K562 (cell line): ENCODE results near the gene SMG6. TPM values are rescaled to one million over a fixed set of nuclear protein-coding genes. Genes with fewer than 3 reads are reported as not detected.

ENCODE experiments used
- GABPB2 ChIP-seq: fragments of 250-450 bp; sonication (Bioruptor Pico); conservative IDR thresholded peaks from 2 replicates; pipeline ENCODE4 v1.5.1; 2021; ENCODE audit warnings: mild to moderate bottlenecking
- NELFE ChIP-seq: IDR thresholded peaks from 2 replicates; pipeline ENCODE4 v1.6.1; 2011; ENCODE audit warnings: mild to moderate bottlenecking; ENCODE audit not compliant: insufficient read depth, insufficient read length
- POLR2G ChIP-seq: fragments of 200-400 bp; formaldehyde crosslinking; IDR thresholded peaks from 2 replicates; pipeline ENCODE4 v1.6.1; 2017; ENCODE audit warnings: low read depth, mild to moderate bottlenecking, antibody characterized with exemption, low read length, moderate library complexity
- PURB ChIP-seq: sonication (generic); formaldehyde crosslinking; IDR thresholded peaks from 2 replicates; pipeline ENCODE4 v1.9.0; 2021; ENCODE audit warnings: low read depth, mild to moderate bottlenecking, missing genetic modification reagents
- ZNF778 ChIP-seq: fragments of 450-650 bp; formaldehyde crosslinking; IDR thresholded peaks from 2 replicates; pipeline ENCODE4 v1.4.0; 2020; ENCODE audit warnings: mild to moderate bottlenecking, moderate library complexity
- polyA plus RNA-seq, 8 experiments: library from polyadenylated mRNA; depleted of rRNA in 4 of 8; stranded (reverse) in 5 of 8; unstranded in 3 of 8; fragments of >200 nt; fragmentation: Nextera tagmentation in 2 of 8; fragmentation: Illumina TruSeq in 1 of 8; extraction: Ambion mirVana in 2 of 8; extraction: Trizol in 1 of 8; gene quantifications; 2 replicates each; pipeline versions ENCODE4 v1.2.1 to v1.2.3, GENCODE V29; 2011 to 2014; ENCODE audit warnings: inconsistent platforms in 1 of 8, missing spikeins in 1 of 8
- total RNA-seq, 7 experiments: library from RNA; depleted of rRNA in 6 of 7; stranded (reverse); fragments of >200 nt in 6 of 7; fragmentation: Illumina TruSeq in 2 of 7; extraction: Trizol in 2 of 7; gene quantifications; 2 replicates each; pipeline versions ENCODE4 v1.2.1 to v1.2.3, GENCODE V29; 2011 to 2021; ENCODE audit warnings: low replicate concordance in 1 of 7
- TF ChIP-seq, protein P1 (sequence below): fragments of 450-650 bp; IDR thresholded peaks from 2 replicates; pipeline ENCODE4 v1.6.1; 2016; ENCODE audit warnings: mild to moderate bottlenecking, moderate library complexity
- TF ChIP-seq, protein P2 (sequence below), 3 experiments: IDR thresholded peaks in 2 of 3; conservative IDR thresholded peaks in 1 of 3; 2 replicates each; pipeline ENCODE4 v1.5.1; 2011 to 2012; ENCODE audit warnings: low read length in 3 of 3, mild to moderate bottlenecking in 3 of 3, control low read depth in 2 of 3, improper control_type of control experiment in 1 of 3, inconsistent platforms in 1 of 3, low read depth in 1 of 3, mixed read lengths in 1 of 3, moderate library complexity in 1 of 3; ENCODE audit not compliant: insufficient read depth in 2 of 3
- TF ChIP-seq, protein P3 (sequence below): sonication (generic); formaldehyde crosslinking; IDR thresholded peaks from 2 replicates; pipeline ENCODE4 v1.8.0; 2023; ENCODE audit warnings: mild to moderate bottlenecking, missing genetic modification reagents

Gene SMG6
- total and polyA plus RNA-seq, 9 of the 15 experiments (the other 6 are each of a cell fraction or from before 2014, with no cell fraction given) = 0.44 to 13.9 (median 6.0) TPM

DNA sequence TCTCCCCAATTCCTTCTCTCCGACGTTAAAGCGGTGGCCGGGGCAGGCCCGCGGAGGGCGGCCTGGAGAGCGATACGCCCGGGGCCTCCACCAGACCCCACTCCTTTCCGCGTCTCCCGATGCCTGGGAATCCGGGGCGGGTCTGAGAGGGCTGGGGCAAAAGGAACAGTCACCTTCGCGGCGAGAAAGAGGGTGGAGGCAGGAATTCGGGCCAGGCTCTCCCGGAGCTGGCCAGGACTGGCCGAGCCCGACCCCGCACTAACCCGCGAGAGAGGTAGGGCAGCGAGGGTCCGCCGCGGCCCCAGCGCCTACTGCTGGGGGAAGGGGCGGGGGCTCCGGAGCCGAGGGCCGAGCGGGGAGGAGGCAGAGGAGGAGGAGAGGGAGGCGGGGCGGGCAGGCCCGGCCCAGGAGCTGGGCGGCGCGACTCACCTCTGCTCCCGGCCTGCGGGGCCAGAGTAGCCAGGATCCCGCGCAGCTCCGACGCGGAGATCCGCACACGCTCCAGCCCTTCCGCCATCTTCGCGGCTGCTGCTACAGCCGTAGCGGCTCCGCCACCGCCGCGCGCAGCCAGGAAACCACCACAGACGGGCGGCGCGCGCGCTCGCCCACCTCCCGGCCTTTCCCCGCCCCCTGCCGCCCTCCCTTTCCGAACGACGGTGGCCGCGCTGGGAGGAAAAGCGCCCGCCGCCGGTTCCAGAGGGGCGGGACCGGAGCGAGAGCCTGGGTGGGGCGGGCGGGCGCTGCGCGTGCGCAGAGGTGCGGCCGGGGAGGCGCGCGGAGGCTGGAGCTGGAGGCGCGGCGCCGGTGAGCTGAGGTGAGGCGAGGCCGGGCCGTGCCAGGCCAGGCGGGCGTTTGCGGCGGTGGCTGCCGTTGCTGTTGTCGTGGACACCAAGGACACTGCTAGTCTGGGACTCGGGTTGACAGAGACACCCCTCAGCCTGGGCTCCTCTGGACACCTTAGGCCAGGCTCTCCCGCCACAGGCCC is at the start of gene SMG6, which contains the start of gene SRR (continued):
- TF ChIP-seq, protein P1, sequence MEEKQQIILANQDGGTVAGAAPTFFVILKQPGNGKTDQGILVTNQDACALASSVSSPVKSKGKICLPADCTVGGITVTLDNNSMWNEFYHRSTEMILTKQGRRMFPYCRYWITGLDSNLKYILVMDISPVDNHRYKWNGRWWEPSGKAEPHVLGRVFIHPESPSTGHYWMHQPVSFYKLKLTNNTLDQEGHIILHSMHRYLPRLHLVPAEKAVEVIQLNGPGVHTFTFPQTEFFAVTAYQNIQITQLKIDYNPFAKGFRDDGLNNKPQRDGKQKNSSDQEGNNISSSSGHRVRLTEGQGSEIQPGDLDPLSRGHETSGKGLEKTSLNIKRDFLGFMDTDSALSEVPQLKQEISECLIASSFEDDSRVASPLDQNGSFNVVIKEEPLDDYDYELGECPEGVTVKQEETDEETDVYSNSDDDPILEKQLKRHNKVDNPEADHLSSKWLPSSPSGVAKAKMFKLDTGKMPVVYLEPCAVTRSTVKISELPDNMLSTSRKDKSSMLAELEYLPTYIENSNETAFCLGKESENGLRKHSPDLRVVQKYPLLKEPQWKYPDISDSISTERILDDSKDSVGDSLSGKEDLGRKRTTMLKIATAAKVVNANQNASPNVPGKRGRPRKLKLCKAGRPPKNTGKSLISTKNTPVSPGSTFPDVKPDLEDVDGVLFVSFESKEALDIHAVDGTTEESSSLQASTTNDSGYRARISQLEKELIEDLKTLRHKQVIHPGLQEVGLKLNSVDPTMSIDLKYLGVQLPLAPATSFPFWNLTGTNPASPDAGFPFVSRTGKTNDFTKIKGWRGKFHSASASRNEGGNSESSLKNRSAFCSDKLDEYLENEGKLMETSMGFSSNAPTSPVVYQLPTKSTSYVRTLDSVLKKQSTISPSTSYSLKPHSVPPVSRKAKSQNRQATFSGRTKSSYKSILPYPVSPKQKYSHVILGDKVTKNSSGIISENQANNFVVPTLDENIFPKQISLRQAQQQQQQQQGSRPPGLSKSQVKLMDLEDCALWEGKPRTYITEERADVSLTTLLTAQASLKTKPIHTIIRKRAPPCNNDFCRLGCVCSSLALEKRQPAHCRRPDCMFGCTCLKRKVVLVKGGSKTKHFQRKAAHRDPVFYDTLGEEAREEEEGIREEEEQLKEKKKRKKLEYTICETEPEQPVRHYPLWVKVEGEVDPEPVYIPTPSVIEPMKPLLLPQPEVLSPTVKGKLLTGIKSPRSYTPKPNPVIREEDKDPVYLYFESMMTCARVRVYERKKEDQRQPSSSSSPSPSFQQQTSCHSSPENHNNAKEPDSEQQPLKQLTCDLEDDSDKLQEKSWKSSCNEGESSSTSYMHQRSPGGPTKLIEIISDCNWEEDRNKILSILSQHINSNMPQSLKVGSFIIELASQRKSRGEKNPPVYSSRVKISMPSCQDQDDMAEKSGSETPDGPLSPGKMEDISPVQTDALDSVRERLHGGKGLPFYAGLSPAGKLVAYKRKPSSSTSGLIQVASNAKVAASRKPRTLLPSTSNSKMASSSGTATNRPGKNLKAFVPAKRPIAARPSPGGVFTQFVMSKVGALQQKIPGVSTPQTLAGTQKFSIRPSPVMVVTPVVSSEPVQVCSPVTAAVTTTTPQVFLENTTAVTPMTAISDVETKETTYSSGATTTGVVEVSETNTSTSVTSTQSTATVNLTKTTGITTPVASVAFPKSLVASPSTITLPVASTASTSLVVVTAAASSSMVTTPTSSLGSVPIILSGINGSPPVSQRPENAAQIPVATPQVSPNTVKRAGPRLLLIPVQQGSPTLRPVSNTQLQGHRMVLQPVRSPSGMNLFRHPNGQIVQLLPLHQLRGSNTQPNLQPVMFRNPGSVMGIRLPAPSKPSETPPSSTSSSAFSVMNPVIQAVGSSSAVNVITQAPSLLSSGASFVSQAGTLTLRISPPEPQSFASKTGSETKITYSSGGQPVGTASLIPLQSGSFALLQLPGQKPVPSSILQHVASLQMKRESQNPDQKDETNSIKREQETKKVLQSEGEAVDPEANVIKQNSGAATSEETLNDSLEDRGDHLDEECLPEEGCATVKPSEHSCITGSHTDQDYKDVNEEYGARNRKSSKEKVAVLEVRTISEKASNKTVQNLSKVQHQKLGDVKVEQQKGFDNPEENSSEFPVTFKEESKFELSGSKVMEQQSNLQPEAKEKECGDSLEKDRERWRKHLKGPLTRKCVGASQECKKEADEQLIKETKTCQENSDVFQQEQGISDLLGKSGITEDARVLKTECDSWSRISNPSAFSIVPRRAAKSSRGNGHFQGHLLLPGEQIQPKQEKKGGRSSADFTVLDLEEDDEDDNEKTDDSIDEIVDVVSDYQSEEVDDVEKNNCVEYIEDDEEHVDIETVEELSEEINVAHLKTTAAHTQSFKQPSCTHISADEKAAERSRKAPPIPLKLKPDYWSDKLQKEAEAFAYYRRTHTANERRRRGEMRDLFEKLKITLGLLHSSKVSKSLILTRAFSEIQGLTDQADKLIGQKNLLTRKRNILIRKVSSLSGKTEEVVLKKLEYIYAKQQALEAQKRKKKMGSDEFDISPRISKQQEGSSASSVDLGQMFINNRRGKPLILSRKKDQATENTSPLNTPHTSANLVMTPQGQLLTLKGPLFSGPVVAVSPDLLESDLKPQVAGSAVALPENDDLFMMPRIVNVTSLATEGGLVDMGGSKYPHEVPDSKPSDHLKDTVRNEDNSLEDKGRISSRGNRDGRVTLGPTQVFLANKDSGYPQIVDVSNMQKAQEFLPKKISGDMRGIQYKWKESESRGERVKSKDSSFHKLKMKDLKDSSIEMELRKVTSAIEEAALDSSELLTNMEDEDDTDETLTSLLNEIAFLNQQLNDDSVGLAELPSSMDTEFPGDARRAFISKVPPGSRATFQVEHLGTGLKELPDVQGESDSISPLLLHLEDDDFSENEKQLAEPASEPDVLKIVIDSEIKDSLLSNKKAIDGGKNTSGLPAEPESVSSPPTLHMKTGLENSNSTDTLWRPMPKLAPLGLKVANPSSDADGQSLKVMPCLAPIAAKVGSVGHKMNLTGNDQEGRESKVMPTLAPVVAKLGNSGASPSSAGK = peak; percentile 46; the same call in 1 of the 2 replicates
- TF ChIP-seq, protein P2, sequence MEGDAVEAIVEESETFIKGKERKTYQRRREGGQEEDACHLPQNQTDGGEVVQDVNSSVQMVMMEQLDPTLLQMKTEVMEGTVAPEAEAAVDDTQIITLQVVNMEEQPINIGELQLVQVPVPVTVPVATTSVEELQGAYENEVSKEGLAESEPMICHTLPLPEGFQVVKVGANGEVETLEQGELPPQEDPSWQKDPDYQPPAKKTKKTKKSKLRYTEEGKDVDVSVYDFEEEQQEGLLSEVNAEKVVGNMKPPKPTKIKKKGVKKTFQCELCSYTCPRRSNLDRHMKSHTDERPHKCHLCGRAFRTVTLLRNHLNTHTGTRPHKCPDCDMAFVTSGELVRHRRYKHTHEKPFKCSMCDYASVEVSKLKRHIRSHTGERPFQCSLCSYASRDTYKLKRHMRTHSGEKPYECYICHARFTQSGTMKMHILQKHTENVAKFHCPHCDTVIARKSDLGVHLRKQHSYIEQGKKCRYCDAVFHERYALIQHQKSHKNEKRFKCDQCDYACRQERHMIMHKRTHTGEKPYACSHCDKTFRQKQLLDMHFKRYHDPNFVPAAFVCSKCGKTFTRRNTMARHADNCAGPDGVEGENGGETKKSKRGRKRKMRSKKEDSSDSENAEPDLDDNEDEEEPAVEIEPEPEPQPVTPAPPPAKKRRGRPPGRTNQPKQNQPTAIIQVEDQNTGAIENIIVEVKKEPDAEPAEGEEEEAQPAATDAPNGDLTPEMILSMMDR (IDR thresholded peaks at IDR 0.05 in 2 of 3, conservative IDR thresholded peaks at IDR 0.05 in 1 of 3; ENCODE audit: insufficient read depth in 2 of 3, low read depth in 1 of 3, low read length in 3 of 3) = no peak
- no peak for TF ChIP-seq ZNF778 (CRISPR knock-in tag)
- no peak for TF ChIP-seq NELFE
- TF ChIP-seq, protein P3, sequence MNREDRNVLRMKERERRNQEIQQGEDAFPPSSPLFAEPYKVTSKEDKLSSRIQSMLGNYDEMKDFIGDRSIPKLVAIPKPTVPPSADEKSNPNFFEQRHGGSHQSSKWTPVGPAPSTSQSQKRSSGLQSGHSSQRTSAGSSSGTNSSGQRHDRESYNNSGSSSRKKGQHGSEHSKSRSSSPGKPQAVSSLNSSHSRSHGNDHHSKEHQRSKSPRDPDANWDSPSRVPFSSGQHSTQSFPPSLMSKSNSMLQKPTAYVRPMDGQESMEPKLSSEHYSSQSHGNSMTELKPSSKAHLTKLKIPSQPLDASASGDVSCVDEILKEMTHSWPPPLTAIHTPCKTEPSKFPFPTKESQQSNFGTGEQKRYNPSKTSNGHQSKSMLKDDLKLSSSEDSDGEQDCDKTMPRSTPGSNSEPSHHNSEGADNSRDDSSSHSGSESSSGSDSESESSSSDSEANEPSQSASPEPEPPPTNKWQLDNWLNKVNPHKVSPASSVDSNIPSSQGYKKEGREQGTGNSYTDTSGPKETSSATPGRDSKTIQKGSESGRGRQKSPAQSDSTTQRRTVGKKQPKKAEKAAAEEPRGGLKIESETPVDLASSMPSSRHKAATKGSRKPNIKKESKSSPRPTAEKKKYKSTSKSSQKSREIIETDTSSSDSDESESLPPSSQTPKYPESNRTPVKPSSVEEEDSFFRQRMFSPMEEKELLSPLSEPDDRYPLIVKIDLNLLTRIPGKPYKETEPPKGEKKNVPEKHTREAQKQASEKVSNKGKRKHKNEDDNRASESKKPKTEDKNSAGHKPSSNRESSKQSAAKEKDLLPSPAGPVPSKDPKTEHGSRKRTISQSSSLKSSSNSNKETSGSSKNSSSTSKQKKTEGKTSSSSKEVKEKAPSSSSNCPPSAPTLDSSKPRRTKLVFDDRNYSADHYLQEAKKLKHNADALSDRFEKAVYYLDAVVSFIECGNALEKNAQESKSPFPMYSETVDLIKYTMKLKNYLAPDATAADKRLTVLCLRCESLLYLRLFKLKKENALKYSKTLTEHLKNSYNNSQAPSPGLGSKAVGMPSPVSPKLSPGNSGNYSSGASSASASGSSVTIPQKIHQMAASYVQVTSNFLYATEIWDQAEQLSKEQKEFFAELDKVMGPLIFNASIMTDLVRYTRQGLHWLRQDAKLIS (CRISPR knock-in tag) = peak; percentile 33; the same call in 1 of the 2 replicates
- TF ChIP-seq GABPB2 = no peak
- no peak for TF ChIP-seq PURB (CRISPR knock-in tag)
- TF ChIP-seq POLR2G = peak; percentile 89
